Keratinocyte (primary cell): Measurements from ENCODE around the gene ZDHHC9. TPM values are rescaled to one million over a fixed set of nuclear protein-coding genes. Genes with fewer than 3 reads are reported as not detected.

Experiments used
- DNase-seq: peaks from one replicate; pipeline ENCODE4 v3.0.0-alpha.2; 2011; ENCODE audit warnings: low read depth, missing footprints, low spot score
- FAIRE-seq: peaks from 2 replicates; lab custom pipeline; 2011; peaks lifted over from hg19 to GRCh38; lab: Jason Lieb, UNC
- H2AFZ ChIP-seq: 2 replicates; pipeline ENCODE4 v1.6.0; 2012; ENCODE audit warnings: low read length, control low read depth, inconsistent platforms; ENCODE audit not compliant: control insufficient read depth
- H3K27ac ChIP-seq: 2 replicates; pipeline ENCODE4 v1.5.1; 2011; ENCODE audit warnings: low read length; ENCODE audit not compliant: control insufficient read depth, insufficient read depth
- H3K27me3 ChIP-seq: 3 replicates; pipeline ENCODE4 v1.6.0; 2011; ENCODE audit warnings: low read length; ENCODE audit not compliant: control insufficient read depth, insufficient read depth; ENCODE audit errors: extremely low read depth
- H3K36me3 ChIP-seq, 2 experiments: 2 replicates in 1 of 2; 3 replicates in 1 of 2; pipeline ENCODE4 v1.5.1; 2011; ENCODE audit warnings: low read length in 2 of 2, mild to moderate bottlenecking in 1 of 2; ENCODE audit not compliant: control insufficient read depth in 2 of 2, insufficient read depth in 2 of 2; ENCODE audit errors: extremely low read depth in 1 of 2
- H3K4me1 ChIP-seq: 3 replicates; pipeline ENCODE4 v1.5.1; 2011; ENCODE audit warnings: low read length; ENCODE audit not compliant: control insufficient read depth, insufficient read depth; ENCODE audit errors: extremely low read depth
- H3K4me2 ChIP-seq: 3 replicates; pipeline ENCODE4 v1.6.0; 2011; ENCODE audit warnings: low read depth, low read length; ENCODE audit not compliant: control insufficient read depth, insufficient read depth; ENCODE audit errors: extremely low read depth
- H3K4me3 ChIP-seq, 3 experiments: fragments of 200-600 bp in 1 of 3; sonication (generic) in 1 of 3; 2 replicates in 2 of 3; 3 replicates in 1 of 3; pipeline ENCODE4 v1.5.1; 2011 to 2016; ENCODE audit warnings: low read length in 3 of 3, mild to moderate bottlenecking in 3 of 3, control low read depth in 2 of 3, inconsistent platforms in 1 of 3, low read depth in 1 of 3, mixed read lengths in 1 of 3, mixed run types in 1 of 3, moderate library complexity in 1 of 3; ENCODE audit not compliant: control insufficient read depth in 2 of 3, insufficient read depth in 2 of 3; ENCODE audit errors: extremely low read depth in 1 of 3
- H3K79me2 ChIP-seq: 2 replicates; pipeline ENCODE4 v1.6.0; 2012; ENCODE audit warnings: low read length; ENCODE audit not compliant: control insufficient read depth, insufficient read depth
- H3K9ac ChIP-seq: 3 replicates; pipeline ENCODE4 v1.6.0; 2011; ENCODE audit warnings: low read length; ENCODE audit not compliant: control insufficient read depth, insufficient read depth; ENCODE audit errors: extremely low read depth
- H3K9me1 ChIP-seq: 3 replicates; pipeline ENCODE4 v1.6.0; 2011; ENCODE audit warnings: low read length; ENCODE audit not compliant: control insufficient read depth, insufficient read depth; ENCODE audit errors: extremely low read depth
- H3K9me3 ChIP-seq: 2 replicates; pipeline ENCODE4 v1.5.1; 2012; ENCODE audit warnings: low read depth, low read length; ENCODE audit not compliant: control insufficient read depth
- H4K20me1 ChIP-seq: 3 replicates; pipeline ENCODE4 v1.6.0; 2011; ENCODE audit warnings: low read length; ENCODE audit not compliant: control insufficient read depth, insufficient read depth; ENCODE audit errors: extremely low read depth
- EZH2 ChIP-seq: IDR thresholded peaks from one replicate; pipeline ENCODE4 v1.6.1; 2012; ENCODE audit warnings: inconsistent platforms, mild to moderate bottlenecking, low read length, moderate library complexity
- dilution Hi-C: fragments of 300-500 bp; cut with MboI; formaldehyde crosslinking; loops from one replicate; pipeline ENCODE4 v1.7.0; 2020; ENCODE audit warnings: low sequenced_read_pairs; ENCODE audit not compliant: extremely low pct_ligation_motif_present
- polyA plus RNA-seq, 5 experiments: library from polyadenylated mRNA; depleted of rRNA in 3 of 5; stranded (reverse) in 3 of 5; stranded (forward) in 1 of 5; unstranded in 1 of 5; fragments of >200 nt; gene quantifications; 1 replicate in 1 of 5; 2 replicates in 3 of 5; 3 replicates in 1 of 5; pipeline versions ENCODE4 v1.2.1 to v1.2.3, GENCODE V29; 2011 to 2012; ENCODE audit warnings: missing spikeins in 2 of 5, low read depth in 1 of 5, low replicate concordance in 1 of 5
- TF ChIP-seq, protein P1 (sequence below), 3 experiments: IDR thresholded peaks in 1 of 3; conservative IDR thresholded peaks in 1 of 3; optimal IDR thresholded peaks in 1 of 3; 2 replicates in 2 of 3; 3 replicates in 1 of 3; pipeline versions ENCODE3 to v1.5.1; 2011; ENCODE audit warnings: low read length in 3 of 3, mild to moderate bottlenecking in 3 of 3, moderate library complexity in 2 of 3, control low read depth in 1 of 3, inconsistent platforms in 1 of 3; ENCODE audit not compliant: insufficient read depth in 2 of 3; ENCODE audit errors: extremely low read depth in 1 of 3

ZDHHC9 gene
- polyA plus RNA-seq, 1 donor (not counting 4 experiments of a cell fraction or from before 2014, with no cell fraction given), result 30.0 TPM

DNA sequence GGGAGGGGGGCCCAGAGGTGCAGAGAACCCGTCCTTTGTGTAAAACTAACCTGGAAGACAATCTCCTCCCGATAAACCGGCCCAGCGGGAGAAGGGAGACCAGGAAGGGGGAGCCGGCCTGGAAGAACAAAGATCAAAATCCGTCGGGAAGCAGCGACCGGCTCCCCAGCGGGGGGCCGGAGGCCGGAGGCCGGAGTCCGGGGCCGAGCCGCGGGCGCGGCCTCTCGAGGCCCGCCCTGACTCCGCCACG, 552 bp downstream of the ZDHHC9 start:
- TF ChIP-seq, protein P1, sequence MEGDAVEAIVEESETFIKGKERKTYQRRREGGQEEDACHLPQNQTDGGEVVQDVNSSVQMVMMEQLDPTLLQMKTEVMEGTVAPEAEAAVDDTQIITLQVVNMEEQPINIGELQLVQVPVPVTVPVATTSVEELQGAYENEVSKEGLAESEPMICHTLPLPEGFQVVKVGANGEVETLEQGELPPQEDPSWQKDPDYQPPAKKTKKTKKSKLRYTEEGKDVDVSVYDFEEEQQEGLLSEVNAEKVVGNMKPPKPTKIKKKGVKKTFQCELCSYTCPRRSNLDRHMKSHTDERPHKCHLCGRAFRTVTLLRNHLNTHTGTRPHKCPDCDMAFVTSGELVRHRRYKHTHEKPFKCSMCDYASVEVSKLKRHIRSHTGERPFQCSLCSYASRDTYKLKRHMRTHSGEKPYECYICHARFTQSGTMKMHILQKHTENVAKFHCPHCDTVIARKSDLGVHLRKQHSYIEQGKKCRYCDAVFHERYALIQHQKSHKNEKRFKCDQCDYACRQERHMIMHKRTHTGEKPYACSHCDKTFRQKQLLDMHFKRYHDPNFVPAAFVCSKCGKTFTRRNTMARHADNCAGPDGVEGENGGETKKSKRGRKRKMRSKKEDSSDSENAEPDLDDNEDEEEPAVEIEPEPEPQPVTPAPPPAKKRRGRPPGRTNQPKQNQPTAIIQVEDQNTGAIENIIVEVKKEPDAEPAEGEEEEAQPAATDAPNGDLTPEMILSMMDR (optimal IDR thresholded peaks at IDR 0.05 in 1 of 3, IDR thresholded peaks at IDR 0.05 in 1 of 3, conservative IDR thresholded peaks at IDR 0.05 in 1 of 3; ENCODE audit: extremely low read depth in 1 of 3, insufficient read depth in 2 of 3, low read length in 3 of 3), result no peak
- no peak for TF ChIP-seq EZH2
- Histone ChIP-seq H3K79me2 (peaks cover 18% of the 10 kb centered on the region), H2AFZ (peak overlapping the region; percentile 50), H3K27ac (peak overlapping the region; percentile 62), H3K4me3 (peak overlapping the region; percentile 72 to 76 (median 74)), H3K9me3 (no peaks in the 10 kb centered on the region), H3K9me1 (no peaks in the 10 kb centered on the region), H4K20me1 (no peaks in the 10 kb centered on the region), H3K4me1 (no peaks in the 10 kb centered on the region), H3K36me3 (no peaks in the 10 kb centered on the region), H3K9ac (peak overlapping the region; percentile 80), H3K27me3 (no peaks in the 10 kb centered on the region), H3K4me2 (peak overlapping the region; percentile 75)
- DNase-seq (no peak), FAIRE-seq (no peak)
- dilution Hi-C loops, result no loop called here

DNA sequence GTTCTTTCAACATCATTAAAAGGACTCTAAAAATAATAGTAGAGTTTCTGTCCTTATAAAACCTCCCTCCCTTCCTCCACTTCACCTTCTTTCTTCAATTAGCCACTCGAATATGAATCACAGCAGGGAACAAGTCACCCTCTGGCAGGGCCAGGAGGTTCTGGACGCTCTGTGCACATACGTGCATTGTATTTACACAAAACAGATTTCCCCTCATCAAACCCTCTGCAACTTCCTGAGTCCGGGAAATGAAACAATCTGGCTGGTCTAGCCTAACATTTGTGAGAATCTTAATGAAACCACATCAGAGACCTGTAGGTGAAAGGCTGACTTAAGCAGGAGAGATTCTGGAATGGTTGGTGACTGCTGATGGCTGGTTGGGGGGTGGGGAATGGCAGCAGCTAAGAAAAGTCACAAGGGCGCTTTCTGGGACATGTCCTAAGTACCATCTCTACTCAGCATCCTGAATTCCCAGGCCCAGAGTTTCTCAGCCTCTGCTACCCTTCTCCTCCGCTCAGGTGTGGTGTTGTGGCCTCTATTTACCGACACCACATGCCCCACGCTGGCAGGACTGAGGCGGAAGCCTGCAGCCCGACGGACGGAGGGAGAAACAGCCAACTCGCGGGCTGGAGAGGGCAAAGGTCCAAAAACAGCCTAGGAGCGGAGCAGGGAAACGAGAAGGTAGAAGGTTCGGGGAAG, 1.0 kb downstream of the ZDHHC9 start:
- DNase-seq (no peak), FAIRE-seq (no peak)
- Histone ChIP-seq H3K4me2 (peak overlapping the region; percentile 75), H3K36me3 (no peaks in the 10 kb centered on the region), H3K27me3 (no peaks in the 10 kb centered on the region), H3K27ac (peak overlapping the region; percentile 62), H3K4me3 (peak overlapping the region; percentile 72 to 76 (median 74)), H4K20me1 (no peaks in the 10 kb centered on the region), H3K4me1 (no peaks in the 10 kb centered on the region), H3K9me3 (no peaks in the 10 kb centered on the region), H3K79me2 (peaks cover 18% of the 10 kb centered on the region), H3K9me1 (no peaks in the 10 kb centered on the region), H3K9ac (peak overlapping the region; percentile 80), H2AFZ (peak overlapping the region; percentile 50)
- dilution Hi-C loops, result no loop called here
- TF ChIP-seq, protein P1 (optimal IDR thresholded peaks at IDR 0.05 in 1 of 3, IDR thresholded peaks at IDR 0.05 in 1 of 3, conservative IDR thresholded peaks at IDR 0.05 in 1 of 3; ENCODE audit: extremely low read depth in 1 of 3, insufficient read depth in 2 of 3, low read length in 3 of 3), result no peak
- no peak for TF ChIP-seq EZH2
